PC-3 (cell line): ENCODE measurements around the gene VIPR2. TPM values are rescaled to one million over a fixed set of nuclear protein-coding genes. Genes with fewer than 3 reads are reported as not detected.

Experiments used
- ATAC-seq: fragments of 200-7000 bp; cut with Tn5 transposase; 2 replicates; pipeline ENCODE4 v1.9.1; 2020; ENCODE audit warnings: mild to moderate bottlenecking, moderate library complexity
- BruUV-seq: library from RNA; stranded (reverse); fragments of 400-500 nt; replicated peaks from 2 replicates; lab custom pipeline; 2021; lab: Mats Ljungman, UMichigan
- CTCF ChIA-PET: fragments of 300-600 bp; sonication (Branson Sonifier 250); formaldehyde crosslinking; loops from one replicate; lab custom pipeline; 2022; ENCODE audit warnings: antibody characterized with exemption; lab: Charles Lee
- POLR2A ChIA-PET: fragments of 300-600 bp; sonication (Branson Sonifier 250); formaldehyde crosslinking; loops from one replicate; lab custom pipeline; 2022; ENCODE audit warnings: antibody characterized with exemption; ENCODE audit not compliant: unreplicated experiment; lab: Charles Lee
- DNase-seq: peaks from one replicate; pipeline ENCODE4 v3.0.0-alpha.2; 2015
- H2AFZ ChIP-seq: fragments of 300-600 bp; sonication (generic); 2 replicates; pipeline ENCODE4 v1.6.0; 2016; ENCODE audit warnings: antibody characterized with exemption, low read length
- H3F3A ChIP-seq: fragments of 300-600 bp; sonication (generic); one replicate; pipeline ENCODE4 v1.6.0; 2017; ENCODE audit warnings: antibody characterized with exemption, low read length, control low read depth, mild to moderate bottlenecking; ENCODE audit not compliant: unreplicated experiment
- H3K27ac ChIP-seq: fragments of 300-600 bp; sonication (generic); 2 replicates; pipeline ENCODE4 v1.5.1; 2016; ENCODE audit warnings: mild to moderate bottlenecking, low read length
- H3K27me3 ChIP-seq: fragments of 300-600 bp; sonication (generic); 2 replicates; pipeline ENCODE4 v1.6.1; 2016; ENCODE audit warnings: low read length, mixed read lengths
- H3K36me3 ChIP-seq: fragments of 300-600 bp; sonication (generic); 2 replicates; pipeline ENCODE4 v1.6.1; 2016; ENCODE audit warnings: low read depth, mixed run types, low read length, mixed read lengths
- H3K4me1 ChIP-seq: fragments of 300-600 bp; sonication (generic); 2 replicates; pipeline ENCODE4 v1.5.1; 2016; ENCODE audit warnings: low read length; ENCODE audit not compliant: insufficient read depth
- H3K4me2 ChIP-seq: fragments of 300-600 bp; sonication (generic); 2 replicates; pipeline ENCODE4 v1.6.0; 2016; ENCODE audit warnings: low read length
- H3K4me3 ChIP-seq: fragments of 300-600 bp; sonication (generic); 2 replicates; pipeline ENCODE4 v1.5.1; 2016; ENCODE audit warnings: mild to moderate bottlenecking, low read length, mixed read lengths
- H3K79me2 ChIP-seq: fragments of 300-600 bp; sonication (generic); 2 replicates; pipeline ENCODE4 v1.6.1; 2017; ENCODE audit warnings: low read length, mixed read lengths
- H3K9ac ChIP-seq: fragments of 300-600 bp; sonication (generic); 2 replicates; pipeline ENCODE4 v1.6.0; 2016; ENCODE audit warnings: mild to moderate bottlenecking, low read length
- H3K9me2 ChIP-seq: fragments of 300-600 bp; sonication (generic); replicated peaks from 2 replicates; pipeline ENCODE4 v1.6.1; 2016; ENCODE audit warnings: mixed run types, low read length, mixed read lengths
- H3K9me3 ChIP-seq: fragments of 300-600 bp; sonication (generic); 2 replicates; pipeline ENCODE4 v1.6.1; 2016; ENCODE audit warnings: low read length, mixed read lengths
- H4K20me1 ChIP-seq: fragments of 300-600 bp; sonication (generic); 2 replicates; pipeline ENCODE4 v1.6.1; 2016; ENCODE audit warnings: low read length, mixed read lengths
- EZH2 ChIP-seq: fragments of 300-600 bp; sonication (generic); IDR thresholded peaks from one replicate; pipeline ENCODE4 v1.6.1; 2017; ENCODE audit warnings: antibody characterized with exemption, mild to moderate bottlenecking, low read length; ENCODE audit not compliant: unreplicated experiment
- EZH2phosphoT487 ChIP-seq: fragments of 300-600 bp; sonication (generic); IDR thresholded peaks from 2 replicates; pipeline ENCODE4 v1.6.1; 2018; ENCODE audit warnings: mild to moderate bottlenecking, antibody characterized with exemption, low read length, borderline replicate concordance
- intact Hi-C: fragments of 100-400 bp; cut with micrococcal nuclease; formaldehyde crosslinking; loops from 2 replicates; pipeline ENCODE4 v1.9.0; 2023
- total RNA-seq: library from RNA; depleted of rRNA; stranded (reverse); fragments of >200 nt; gene quantifications from 2 replicates; pipeline ENCODE4 v1.2.3, GENCODE V29; 2014
- TF ChIP-seq, protein P1 (sequence below): fragments of 300-600 bp; sonication (generic); conservative IDR thresholded peaks from 2 replicates; pipeline ENCODE4 v1.5.1; 2017; ENCODE audit warnings: antibody characterized with exemption, low read depth, mild to moderate bottlenecking, low read length

Gene VIPR2
- total RNA-seq, 1 experiment from 2014 or later, result not detected

DNA sequence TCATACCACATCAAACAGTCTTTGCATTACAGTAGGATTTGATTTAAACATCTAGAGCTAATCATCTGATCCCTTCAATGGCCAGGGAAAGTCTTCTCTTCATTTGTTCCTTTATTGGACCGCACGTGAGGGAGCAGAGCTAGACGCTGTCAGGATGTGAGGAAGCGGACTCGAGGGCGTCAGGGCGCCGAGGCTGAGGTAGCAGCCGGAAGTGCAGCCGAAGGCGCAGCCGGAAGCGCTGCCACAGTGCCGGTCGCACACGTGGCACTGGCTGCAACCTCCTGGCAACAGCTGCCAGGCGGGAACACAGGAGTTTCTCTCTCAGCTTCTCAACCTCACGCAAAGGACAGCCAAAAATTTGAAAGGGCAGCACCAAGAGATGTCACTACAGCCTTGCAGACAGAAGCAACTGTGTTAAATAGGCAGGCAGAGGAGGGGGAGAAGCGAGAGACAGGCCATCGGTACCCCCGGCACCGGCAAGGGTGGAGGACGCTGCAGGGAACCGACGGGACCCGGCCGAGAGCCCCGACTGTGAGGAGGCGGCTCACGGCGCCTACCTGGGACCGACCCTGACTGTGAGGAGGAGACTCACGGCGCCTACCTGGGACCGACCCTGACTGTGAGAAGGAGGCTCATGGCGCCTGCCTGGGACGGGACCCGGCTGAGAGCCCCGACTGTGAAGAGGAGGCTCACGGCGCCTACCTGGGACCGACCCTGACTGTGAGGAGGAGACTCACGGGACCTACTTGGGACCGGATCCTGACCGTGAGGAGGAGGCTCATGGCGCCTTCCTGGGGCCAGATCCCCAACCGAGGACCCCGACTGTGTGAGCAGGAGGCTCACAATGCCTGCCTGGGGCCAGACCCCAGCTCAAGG lies 32.3 kb downstream of the VIPR2 start:
- CTCF ChIA-PET, result no interaction called here
- peaks cover 95% of the 10 kb centered on the region for H3K27me3 ChIP-seq

DNA sequence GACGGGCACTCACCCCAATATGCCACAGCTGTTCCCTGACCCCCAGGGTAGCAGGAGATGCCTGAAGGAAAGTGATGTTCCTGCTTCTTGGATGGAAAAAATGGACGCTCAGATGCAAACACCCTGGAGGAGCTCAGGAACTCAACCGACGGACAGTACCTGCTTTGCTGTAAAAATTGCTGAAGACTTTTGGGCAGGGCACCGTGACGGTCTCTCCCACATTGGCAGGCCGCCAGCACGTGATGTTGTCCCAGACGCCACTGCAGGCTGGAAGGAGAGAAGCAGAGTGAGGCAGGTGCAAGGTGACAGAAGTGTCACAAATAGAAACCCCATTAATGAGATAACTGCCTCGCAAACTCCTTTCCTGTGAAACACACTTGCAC lies 35.0 kb downstream of the VIPR2 start:
- no peak overlapping the region for H3K4me2 ChIP-seq
- ChIA-PET POLR2A (no interaction called here), CTCF (no interaction called here)
- intact Hi-C loops, result no loop called here
- H3F3A ChIP-seq, result no peaks in the 10 kb centered on the region
- H3K4me3 ChIP-seq, result no peak overlapping the region
- H4K20me1 ChIP-seq, result no peaks in the 10 kb centered on the region
- H3K79me2 ChIP-seq, result no peaks in the 10 kb centered on the region
- no peaks in the 10 kb centered on the region for H3K9me3 ChIP-seq
- H3K27me3 ChIP-seq, result peaks cover 81% of the 10 kb centered on the region
- no peaks in the 10 kb centered on the region for H3K9me2 ChIP-seq
- no peaks in the 10 kb centered on the region for H3K36me3 ChIP-seq
- DNase-seq (no peak), ATAC-seq (no peak)
- no peak overlapping the region for H2AFZ ChIP-seq
- H3K4me1 ChIP-seq, result no peaks in the 10 kb centered on the region
- no peak overlapping the region for H3K9ac ChIP-seq
- no peak overlapping the region for H3K27ac ChIP-seq
- TF ChIP-seq, protein P1, sequence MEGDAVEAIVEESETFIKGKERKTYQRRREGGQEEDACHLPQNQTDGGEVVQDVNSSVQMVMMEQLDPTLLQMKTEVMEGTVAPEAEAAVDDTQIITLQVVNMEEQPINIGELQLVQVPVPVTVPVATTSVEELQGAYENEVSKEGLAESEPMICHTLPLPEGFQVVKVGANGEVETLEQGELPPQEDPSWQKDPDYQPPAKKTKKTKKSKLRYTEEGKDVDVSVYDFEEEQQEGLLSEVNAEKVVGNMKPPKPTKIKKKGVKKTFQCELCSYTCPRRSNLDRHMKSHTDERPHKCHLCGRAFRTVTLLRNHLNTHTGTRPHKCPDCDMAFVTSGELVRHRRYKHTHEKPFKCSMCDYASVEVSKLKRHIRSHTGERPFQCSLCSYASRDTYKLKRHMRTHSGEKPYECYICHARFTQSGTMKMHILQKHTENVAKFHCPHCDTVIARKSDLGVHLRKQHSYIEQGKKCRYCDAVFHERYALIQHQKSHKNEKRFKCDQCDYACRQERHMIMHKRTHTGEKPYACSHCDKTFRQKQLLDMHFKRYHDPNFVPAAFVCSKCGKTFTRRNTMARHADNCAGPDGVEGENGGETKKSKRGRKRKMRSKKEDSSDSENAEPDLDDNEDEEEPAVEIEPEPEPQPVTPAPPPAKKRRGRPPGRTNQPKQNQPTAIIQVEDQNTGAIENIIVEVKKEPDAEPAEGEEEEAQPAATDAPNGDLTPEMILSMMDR, result no peak
- TF ChIP-seq EZH2 (no peak), EZH2phosphoT487 (no peak)
- BruUV-seq, result no TSS peak

More for the DNA sequence above, 32.3 kb downstream of the VIPR2 start:
- Histone ChIP-seq H3K79me2 (no peaks in the 10 kb centered on the region), H3K27ac (no peak overlapping the region), H3K4me2 (no peak overlapping the region), H3F3A (no peaks in the 10 kb centered on the region), H3K9ac (no peak overlapping the region), H4K20me1 (no peaks in the 10 kb centered on the region), H3K4me3 (no peak overlapping the region), H3K9me3 (no peaks in the 10 kb centered on the region), H3K36me3 (no peaks in the 10 kb centered on the region), H3K4me1 (no peaks in the 10 kb centered on the region), H2AFZ (no peak overlapping the region), H3K9me2 (no peaks in the 10 kb centered on the region)
- TF ChIP-seq, protein P1, result no peak
- TF ChIP-seq EZH2, result no peak
- no peak for TF ChIP-seq EZH2phosphoT487
- DNase-seq, result no peak
- intact Hi-C loops, result no loop called here
- ATAC-seq, result no peak
- BruUV-seq, result no TSS peak
- POLR2A ChIA-PET, result interaction anchor here (0.6 kb wide), 1 partner anchor 18 kb away, joined by 3 read pairs; no protein-coding TSS in a partner anchor
